NT2/D1 (cell line): Measurements from ENCODE around the gene ERMN.

Experiments used
- SUZ12 ChIP-seq: IDR thresholded peaks from 2 replicates; pipeline ENCODE4 v1.6.1; 2011; ENCODE audit not compliant: insufficient read length, insufficient read depth; ENCODE audit errors: extremely low read depth
- YY1 ChIP-seq: IDR thresholded peaks from 2 replicates; pipeline ENCODE4 v1.6.1; 2011; ENCODE audit not compliant: insufficient read length, insufficient read depth
- ZNF274 ChIP-seq: IDR thresholded peaks from 2 replicates; pipeline ENCODE4 v1.6.1; 2011; ENCODE audit warnings: mild to moderate bottlenecking, low read depth, low read length

- TF ChIP-seq YY1 (no peak), ZNF274 (no peak), SUZ12 (no peak)
Observed at GRCh38 chr2:157318884-157319283, 6.7 kb downstream of the ERMN start.
